GM12891 (cell line): ENCODE results near the gene PIGA.

Source experiments
- PAX5 ChIP-seq: IDR thresholded peaks from 2 replicates; pipeline ENCODE4 v1.6.1; 2011; ENCODE audit warnings: low read length, moderate library complexity, mild to moderate bottlenecking; ENCODE audit not compliant: insufficient read depth, severe bottlenecking
- POLR2A ChIP-seq: IDR thresholded peaks from 2 replicates; pipeline ENCODE4 v1.6.1; 2011; ENCODE audit warnings: low read depth, low read length, control low read depth
- POLR2AphosphoS5 ChIP-seq: IDR thresholded peaks from 2 replicates; pipeline ENCODE4 v1.6.1; 2011; ENCODE audit warnings: low read depth, low read length, control low read depth
- POU2F2 ChIP-seq: IDR thresholded peaks from 2 replicates; pipeline ENCODE4 v1.6.1; 2011; ENCODE audit warnings: low read depth, mild to moderate bottlenecking, control low read depth, low read length, moderate library complexity
- SPI1 ChIP-seq: IDR thresholded peaks from 2 replicates; pipeline ENCODE4 v1.6.1; 2011; ENCODE audit warnings: low read depth, low read length, control low read depth
- TAF1 ChIP-seq: IDR thresholded peaks from 2 replicates; pipeline ENCODE4 v1.6.1; 2011; ENCODE audit warnings: low read depth, low read length, control low read depth

DNA sequence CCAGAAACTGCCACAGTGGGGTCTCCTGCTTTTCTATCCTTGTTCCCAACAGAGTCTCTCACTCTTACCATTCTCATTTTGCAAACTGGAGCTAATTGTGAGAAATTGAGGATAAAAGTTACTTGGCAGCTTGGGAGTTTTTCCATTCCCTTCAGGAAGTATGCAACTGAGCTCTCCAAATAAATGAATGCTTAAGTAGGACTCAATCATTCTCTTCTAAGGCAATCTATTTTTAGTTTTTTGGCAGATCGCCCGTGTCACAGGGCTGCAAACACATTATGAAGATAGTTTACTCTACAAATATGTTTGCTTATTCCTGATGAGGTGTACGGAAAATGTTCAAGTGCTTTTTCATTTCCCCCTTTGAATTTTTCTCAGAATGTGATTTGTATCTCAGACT lies 25.2 kb downstream of the PIGA start:
- TF ChIP-seq TAF1 (no peak), POLR2AphosphoS5 (no peak), POU2F2 (no peak), SPI1 (no peak), PAX5 (no peak), POLR2A (no peak)
